Activated CD8-positive, alpha-beta memory T cell treated with anti-CD3 and anti-CD28 coated beads for 4 hours (primary cell): Measurements from ENCODE around the gene ARL8A.
A peak's percentile ranks its signal among the peaks of the same experiment; 100 is the strongest.
"Not testable (repeated sequence)": the region's sequence is repeated elsewhere in the genome, so short reads cannot be mapped to it uniquely, and the experiment has no call there.

Experiments used
- DNase-seq, 2 donors: peaks; one replicate each; pipeline ENCODE4 v3.0.0-alpha.2; 2020; ENCODE audit warnings: low read depth in 2 of 2

Gene ARL8A

DNA sequence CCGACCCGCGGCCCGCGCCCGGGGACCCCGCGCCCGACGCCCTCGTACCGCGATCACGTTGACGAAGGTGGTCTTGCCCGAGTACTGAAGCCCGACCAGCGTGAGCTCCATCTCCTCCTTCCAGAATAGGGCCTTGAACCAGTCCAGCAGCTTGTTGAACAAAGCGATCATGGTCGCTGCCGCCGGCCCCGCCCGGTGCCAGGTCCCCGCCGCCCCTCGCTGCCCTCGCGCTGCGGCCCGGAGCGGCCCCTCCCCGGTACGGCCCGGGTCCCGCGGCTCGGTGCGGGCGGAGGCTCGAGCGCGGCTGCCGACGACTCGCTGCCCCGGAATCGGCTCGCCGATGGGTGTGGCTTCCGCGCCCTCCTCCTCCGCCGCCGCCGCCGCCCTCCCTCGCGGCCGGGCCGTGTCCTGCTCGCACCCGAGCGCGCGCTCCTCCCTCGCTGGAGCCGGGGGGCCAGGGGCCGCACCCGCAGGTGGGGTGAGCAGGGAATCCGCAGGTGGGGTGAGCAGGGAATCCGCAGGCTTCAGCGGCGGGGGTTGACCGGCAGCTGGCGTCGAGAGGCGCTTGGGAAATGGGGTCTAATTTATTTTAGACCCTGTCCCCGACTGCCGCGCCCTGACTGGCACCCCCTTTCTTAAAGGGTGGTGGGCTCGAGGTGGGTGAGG is at the start of gene ARL8A:
Gene ARL8A (minus strand): TSS at position 336 of the 666 bp plus-strand sequence. CDS start 165 bp downstream, at position 171.
- no peak for DNase-seq

DNA sequence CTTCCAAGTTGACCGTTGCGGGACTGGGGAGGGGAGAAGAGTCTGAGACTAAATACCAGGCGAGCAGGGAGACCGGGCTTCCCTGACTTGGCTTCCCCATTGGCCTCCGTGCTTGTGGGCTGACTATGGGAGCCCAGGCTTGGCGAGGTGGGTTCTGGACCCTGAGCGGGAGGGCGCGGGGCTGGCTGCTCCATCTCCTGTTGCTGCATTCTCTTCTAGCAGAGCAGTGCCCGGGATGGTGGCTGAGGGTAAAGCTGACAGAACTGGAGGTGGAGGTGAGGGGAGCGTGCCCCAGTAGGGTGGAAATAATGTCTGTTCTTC is 49.8 kb upstream of the ARL8A start:
- no peak for DNase-seq

GRCh38 chr1:202193614-202194327 is 49.2 kb upstream of the ARL8A start, which contains the start of gene LGR6:
TSS of gene LGR6 (plus strand) at chr1:202193799. CDS start at chr1:202193990, 191 bp downstream.
- DNase-seq = no peak

GRCh38 chr1:202192770-202193613 is 48.5 kb upstream of the ARL8A start:
- peak; percentile 16 to 33 for DNase-seq

GRCh38 chr1:202191391-202191790 is 46.9 kb upstream of the ARL8A start:
- DNase-seq = not testable (repeated sequence)

DNA sequence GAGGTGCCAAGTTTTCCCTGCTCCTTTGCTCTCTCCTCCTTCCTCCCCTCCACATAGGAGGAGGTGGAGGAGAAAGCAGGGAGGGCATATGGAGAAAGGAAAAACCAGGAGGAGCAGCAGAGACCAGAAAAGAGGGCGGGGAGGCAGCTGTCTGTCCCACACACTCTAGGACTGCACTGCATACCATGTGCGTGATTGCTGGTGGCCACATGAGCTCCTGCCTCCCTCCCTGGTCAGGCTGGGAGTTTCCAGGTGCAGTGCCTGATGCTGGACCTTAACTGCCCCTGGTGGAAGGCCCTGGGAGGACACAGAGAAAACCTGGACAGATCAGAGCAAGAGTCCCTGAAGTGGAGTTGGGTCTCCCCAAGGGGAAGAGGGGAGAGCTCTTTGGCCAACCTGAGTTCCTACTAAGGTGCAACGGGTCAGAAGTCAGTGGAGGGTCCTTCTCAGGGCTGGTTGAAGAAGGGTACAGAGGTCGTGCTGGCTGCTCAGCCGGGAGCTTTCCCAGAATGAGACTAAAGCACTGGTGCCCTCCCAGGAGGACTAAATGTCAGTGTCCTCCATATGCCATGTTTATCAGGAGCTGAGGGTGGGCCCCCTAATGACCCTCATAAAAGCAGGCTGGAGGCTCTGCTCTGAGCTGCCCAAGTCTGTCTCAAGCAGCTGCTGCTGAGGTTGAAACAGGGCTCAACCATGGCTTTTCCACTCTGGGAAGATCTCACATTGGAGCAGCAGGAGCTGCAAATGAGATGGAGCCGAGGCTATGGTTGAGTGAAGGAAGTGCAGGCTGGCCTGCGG is 45.6 kb upstream of the ARL8A start:
- DNase-seq = no peak

DNA sequence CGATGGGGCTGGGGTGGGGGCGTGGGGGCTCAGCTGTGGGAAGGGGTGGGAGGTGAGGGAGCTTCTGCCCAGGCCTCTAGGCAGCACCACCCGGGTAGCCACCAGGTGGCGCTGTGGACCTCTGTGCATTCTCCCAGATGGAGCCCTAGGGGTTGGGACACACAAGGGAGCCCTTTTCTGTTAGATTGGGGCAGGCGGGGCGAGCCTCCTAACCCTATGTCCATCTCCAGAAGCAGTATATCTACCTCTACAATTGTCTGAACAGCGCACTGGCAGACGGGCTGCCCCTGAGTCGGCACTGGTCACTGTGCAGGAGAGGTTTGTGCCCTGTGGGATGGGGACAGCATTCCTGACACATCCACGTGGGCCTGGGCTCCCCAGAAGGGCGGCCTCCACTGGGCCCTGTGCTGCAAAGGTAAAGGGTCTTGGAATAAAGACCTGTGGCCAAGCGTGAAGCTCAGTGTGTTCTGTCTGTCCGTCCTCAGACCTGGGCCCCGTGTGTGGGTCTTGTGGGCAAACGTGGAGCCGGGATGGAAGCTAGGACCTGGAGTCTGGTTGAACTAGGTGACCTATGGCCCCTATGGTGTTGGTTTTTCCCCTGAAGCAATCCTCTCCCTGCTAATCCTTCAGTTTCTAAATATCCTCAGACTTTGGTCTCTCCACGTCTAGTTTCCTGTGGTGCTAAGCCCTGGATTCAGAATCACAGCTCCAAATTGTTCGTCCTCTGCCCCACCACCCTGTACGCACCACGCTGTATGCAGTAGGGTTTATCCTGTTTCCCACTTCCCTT is 44.7 kb upstream of the ARL8A start:
- DNase-seq = peak; percentile 50 to 60

- no peak for DNase-seq
These were observed 43.3 kb upstream of the ARL8A start for GRCh38 chr1:202187697-202188407.

GRCh38 chr1:202187041-202187671 is 42.6 kb upstream of the ARL8A start:
- DNase-seq = no peak

GRCh38 chr1:202186327-202186726 is 41.8 kb upstream of the ARL8A start:
- DNase-seq = no peak

- DNase-seq = peak; percentile 35 to 38
These were observed 40.4 kb upstream of the ARL8A start for GRCh38 chr1:202184750-202185460.

GRCh38 chr1:202182040-202182877 is 37.7 kb upstream of the ARL8A start:
- no peak for DNase-seq

- DNase-seq = no peak
These were observed 37.0 kb upstream of the ARL8A start for GRCh38 chr1:202181586-202181985.

- DNase-seq = not testable (repeated sequence)
These were observed 36.2 kb upstream of the ARL8A start for GRCh38 chr1:202180751-202181139.

- DNase-seq = no peak
These were observed 35.6 kb upstream of the ARL8A start for GRCh38 chr1:202179828-202180750.

- DNase-seq = no peak
These were observed 32.7 kb upstream of the ARL8A start for GRCh38 chr1:202176949-202177927.
